Measurements from ENCODE around the gene SPATA17. TPM values are rescaled to one million over a fixed set of nuclear protein-coding genes. Genes with fewer than 3 reads are reported as not detected.

Gene SPATA17
- total RNA-seq, 1 donor from 2014 or later: 2.9 TPM

DNA sequence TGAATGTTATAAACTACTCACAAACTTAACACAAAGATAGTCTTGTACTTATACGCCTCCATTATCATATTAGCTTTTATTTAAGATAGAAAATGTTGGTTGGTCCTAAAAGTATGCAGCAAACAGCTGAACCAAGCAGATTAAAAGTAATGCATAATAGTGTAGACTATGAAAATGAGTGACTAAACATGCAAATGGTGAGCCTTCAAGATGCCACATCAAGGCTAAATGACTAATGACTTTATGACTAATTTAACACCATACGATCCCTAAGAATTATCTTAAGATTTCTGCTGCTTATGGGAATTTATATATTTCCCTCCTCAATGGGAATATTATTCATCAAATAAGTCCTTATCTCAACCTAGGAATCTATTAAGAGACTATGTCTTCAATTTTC is 4.8 kb upstream of the SPATA17 start:
- DNase-seq (ENCODE audit: low spot score in 2 of 2, unreplicated experiment in 2 of 2): no peak
- no peak overlapping the region for H3K27ac Mint-ChIP-seq
- no peaks in the 10 kb centered on the region for H3K36me3 Mint-ChIP-seq
- peaks cover 24% of the 10 kb centered on the region for H3K4me1 Mint-ChIP-seq
- TF ChIP-seq, protein P1, sequence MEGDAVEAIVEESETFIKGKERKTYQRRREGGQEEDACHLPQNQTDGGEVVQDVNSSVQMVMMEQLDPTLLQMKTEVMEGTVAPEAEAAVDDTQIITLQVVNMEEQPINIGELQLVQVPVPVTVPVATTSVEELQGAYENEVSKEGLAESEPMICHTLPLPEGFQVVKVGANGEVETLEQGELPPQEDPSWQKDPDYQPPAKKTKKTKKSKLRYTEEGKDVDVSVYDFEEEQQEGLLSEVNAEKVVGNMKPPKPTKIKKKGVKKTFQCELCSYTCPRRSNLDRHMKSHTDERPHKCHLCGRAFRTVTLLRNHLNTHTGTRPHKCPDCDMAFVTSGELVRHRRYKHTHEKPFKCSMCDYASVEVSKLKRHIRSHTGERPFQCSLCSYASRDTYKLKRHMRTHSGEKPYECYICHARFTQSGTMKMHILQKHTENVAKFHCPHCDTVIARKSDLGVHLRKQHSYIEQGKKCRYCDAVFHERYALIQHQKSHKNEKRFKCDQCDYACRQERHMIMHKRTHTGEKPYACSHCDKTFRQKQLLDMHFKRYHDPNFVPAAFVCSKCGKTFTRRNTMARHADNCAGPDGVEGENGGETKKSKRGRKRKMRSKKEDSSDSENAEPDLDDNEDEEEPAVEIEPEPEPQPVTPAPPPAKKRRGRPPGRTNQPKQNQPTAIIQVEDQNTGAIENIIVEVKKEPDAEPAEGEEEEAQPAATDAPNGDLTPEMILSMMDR (IDR thresholded peaks at IDR 0.05; ENCODE audit: unreplicated experiment): no peak
- no peak overlapping the region for H3K4me3 Mint-ChIP-seq
- H3K27me3 Mint-ChIP-seq (ENCODE audit: low read depth): no peaks in the 10 kb centered on the region
- H3K9me3 Mint-ChIP-seq: no peaks in the 10 kb centered on the region

DNA sequence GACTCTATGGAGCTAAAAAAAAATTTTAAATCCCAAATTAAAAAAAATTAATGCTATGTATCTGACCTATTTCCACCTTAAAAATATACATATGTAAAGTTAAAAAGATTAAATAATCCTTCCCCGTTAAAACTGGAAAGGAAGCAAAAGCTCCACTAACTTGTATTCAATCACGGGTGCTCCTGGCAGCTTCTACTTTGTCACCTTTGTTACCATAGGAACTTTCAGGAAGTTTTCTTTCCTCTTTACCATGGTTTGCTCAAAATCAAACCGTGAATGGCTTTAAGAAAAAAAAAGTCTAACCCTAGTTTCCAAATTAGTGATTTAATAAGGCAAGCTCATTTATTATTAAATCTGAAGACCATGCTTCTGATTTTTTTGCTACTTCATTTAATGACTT is 3.7 kb upstream of the SPATA17 start:
- TF ChIP-seq, protein P1 (IDR thresholded peaks at IDR 0.05; ENCODE audit: unreplicated experiment): no peak
- no peak overlapping the region for H3K27ac Mint-ChIP-seq
- no peaks in the 10 kb centered on the region for H3K27me3 Mint-ChIP-seq (ENCODE audit: low read depth)
- H3K4me1 Mint-ChIP-seq: peaks cover 29% of the 10 kb centered on the region
- no peaks in the 10 kb centered on the region for H3K9me3 Mint-ChIP-seq
- no peak overlapping the region for H3K4me3 Mint-ChIP-seq
- DNase-seq (ENCODE audit: low spot score in 2 of 2, unreplicated experiment in 2 of 2): no peak
- H3K36me3 Mint-ChIP-seq: no peaks in the 10 kb centered on the region

DNA sequence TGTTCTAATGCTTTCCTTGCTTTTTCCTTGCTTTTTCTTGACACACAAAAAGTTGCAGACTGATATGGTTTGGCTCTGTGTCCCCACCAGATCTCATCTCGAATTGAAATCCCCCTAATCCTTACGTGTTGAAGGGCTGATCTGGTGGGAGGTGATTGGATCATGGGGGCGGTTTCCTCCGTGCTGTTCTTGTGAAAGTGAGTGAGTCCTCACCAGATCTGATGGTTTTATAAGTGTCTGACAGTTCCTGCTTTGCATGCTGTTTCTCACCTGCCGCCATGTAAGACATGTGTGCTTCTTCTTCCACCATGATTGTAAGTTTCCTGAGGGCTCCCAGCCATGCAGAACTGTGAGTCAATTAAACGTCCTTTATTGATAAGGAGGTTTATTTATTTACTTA is 11.3 kb downstream of the SPATA17 start:
- no peaks in the 10 kb centered on the region for H3K36me3 Mint-ChIP-seq
- TF ChIP-seq, protein P1 (IDR thresholded peaks at IDR 0.05; ENCODE audit: unreplicated experiment): no peak
- H3K9me3 Mint-ChIP-seq: no peaks in the 10 kb centered on the region
- H3K27me3 Mint-ChIP-seq (ENCODE audit: low read depth): no peaks in the 10 kb centered on the region
- H3K4me3 Mint-ChIP-seq: no peak overlapping the region
- no peak overlapping the region for H3K27ac Mint-ChIP-seq
- no peak for DNase-seq (ENCODE audit: low spot score in 2 of 2, unreplicated experiment in 2 of 2)
- no peaks in the 10 kb centered on the region for H3K4me1 Mint-ChIP-seq

DNA sequence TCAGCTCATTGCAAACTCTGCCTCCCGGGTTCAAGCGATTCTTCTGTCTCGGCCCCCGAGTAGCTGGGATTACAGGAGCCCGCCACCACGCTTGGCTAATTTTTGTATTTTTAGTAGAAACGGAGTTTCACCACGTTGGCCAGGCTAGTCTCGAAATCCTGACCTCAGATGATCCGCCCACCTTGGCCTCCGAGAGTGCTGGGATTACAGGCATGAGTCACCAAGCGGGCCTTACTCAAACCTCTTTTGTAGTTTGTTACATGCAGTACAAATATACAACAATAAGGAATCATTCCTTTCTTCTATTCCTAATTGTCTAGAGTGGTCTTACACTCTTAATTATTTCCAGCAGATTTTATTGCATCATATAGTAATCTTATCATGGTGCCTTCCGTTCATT is 16.6 kb downstream of the SPATA17 start:
- Mint-ChIP-seq H3K27me3 (ENCODE audit: low read depth) (no peaks in the 10 kb centered on the region), H3K27ac (no peak overlapping the region), H3K36me3 (no peaks in the 10 kb centered on the region), H3K4me1 (no peaks in the 10 kb centered on the region), H3K4me3 (no peak overlapping the region), H3K9me3 (no peaks in the 10 kb centered on the region)
- TF ChIP-seq, protein P1 (IDR thresholded peaks at IDR 0.05; ENCODE audit: unreplicated experiment): no peak
- DNase-seq (ENCODE audit: low spot score in 2 of 2, unreplicated experiment in 2 of 2): no peak

DNA sequence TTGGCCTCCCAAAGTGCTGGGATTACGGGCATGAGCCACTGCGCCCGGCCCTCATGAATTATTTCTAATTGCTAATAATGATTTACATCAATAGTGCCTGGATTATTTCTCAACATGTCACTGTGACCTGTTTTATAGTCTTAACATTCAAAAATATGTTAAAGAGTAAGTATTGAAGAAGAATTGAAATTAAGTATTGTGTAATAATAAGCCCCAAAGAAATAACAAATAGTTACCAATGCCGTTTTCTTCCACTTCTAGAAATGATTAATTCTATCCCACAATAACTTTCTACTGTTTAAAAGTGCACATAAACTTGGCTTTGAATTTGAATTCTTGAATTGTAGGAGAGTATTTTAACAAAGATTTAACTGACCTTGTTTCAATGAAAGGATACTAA is 19.5 kb downstream of the SPATA17 start:
- TF ChIP-seq, protein P1 (IDR thresholded peaks at IDR 0.05; ENCODE audit: unreplicated experiment): no peak
- H3K36me3 Mint-ChIP-seq: no peaks in the 10 kb centered on the region
- H3K9me3 Mint-ChIP-seq: no peaks in the 10 kb centered on the region
- no peak for DNase-seq (ENCODE audit: low spot score in 2 of 2, unreplicated experiment in 2 of 2)
- no peak overlapping the region for H3K27ac Mint-ChIP-seq
- no peak overlapping the region for H3K4me3 Mint-ChIP-seq
- no peaks in the 10 kb centered on the region for H3K27me3 Mint-ChIP-seq (ENCODE audit: low read depth)
- H3K4me1 Mint-ChIP-seq: no peaks in the 10 kb centered on the region
